ENCODE results near the gene CPNE6. TPM values are rescaled to one million over a fixed set of nuclear protein-coding genes. Genes with fewer than 3 reads are reported as not detected.

CPNE6 gene
- polyA plus RNA-seq, 2 of the 4 experiments (the other 2 are of a cell fraction), result not detected

DNA sequence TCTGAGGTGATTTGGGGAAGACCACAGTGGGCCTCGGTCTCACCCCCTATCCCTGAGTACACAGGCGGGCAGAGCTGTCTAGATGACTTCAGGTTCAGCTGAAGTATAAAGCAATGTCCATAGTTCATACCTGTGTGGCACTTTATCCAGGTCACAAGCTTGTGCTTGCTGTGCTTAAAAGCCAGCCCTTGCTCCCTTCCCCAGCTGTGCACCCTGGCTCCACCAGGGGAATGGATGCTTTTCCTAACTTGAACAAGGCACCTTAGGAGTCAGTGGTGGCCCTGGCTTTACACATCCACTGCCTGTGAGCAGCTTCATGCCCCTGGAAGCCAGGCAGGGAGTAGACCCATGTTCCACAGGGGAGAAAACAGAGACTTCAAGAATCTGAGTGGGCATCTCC is 14.1 kb upstream of the CPNE6 start:
- H3K4me3 ChIP-seq, result no peak overlapping the region
- peaks cover 5% of the 10 kb centered on the region; the same call in 1 of the 3 replicates for H3K4me1 ChIP-seq
- H3K4me2 ChIP-seq, result no peak overlapping the region
- POLR2A ChIA-PET, result interaction anchor here (1.9 to 2.0 kb wide), 3 partner anchors 24 to 51 kb away, joined by 6 to 14 read pairs (median 13); partner anchors contain the start of gene PCK2
- no peaks in the 10 kb centered on the region for H3K9me3 ChIP-seq
- H3K27ac ChIP-seq, result no peak overlapping the region
- ATAC-seq (no peak), FAIRE-seq (no peak), DNase-seq (ENCODE audit: low read depth in 1 of 2, low spot score in 1 of 2) (no peak)
- TF ChIP-seq, protein P1, sequence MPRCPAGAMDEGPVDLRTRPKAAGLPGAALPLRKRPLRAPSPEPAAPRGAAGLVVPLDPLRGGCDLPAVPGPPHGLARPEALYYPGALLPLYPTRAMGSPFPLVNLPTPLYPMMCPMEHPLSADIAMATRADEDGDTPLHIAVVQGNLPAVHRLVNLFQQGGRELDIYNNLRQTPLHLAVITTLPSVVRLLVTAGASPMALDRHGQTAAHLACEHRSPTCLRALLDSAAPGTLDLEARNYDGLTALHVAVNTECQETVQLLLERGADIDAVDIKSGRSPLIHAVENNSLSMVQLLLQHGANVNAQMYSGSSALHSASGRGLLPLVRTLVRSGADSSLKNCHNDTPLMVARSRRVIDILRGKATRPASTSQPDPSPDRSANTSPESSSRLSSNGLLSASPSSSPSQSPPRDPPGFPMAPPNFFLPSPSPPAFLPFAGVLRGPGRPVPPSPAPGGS (IDR thresholded peaks at IDR 0.05), result no peak
- TF ChIP-seq NR3C1 (IDR thresholded peaks at IDR 0.05) (no peak), MAFK (IDR thresholded peaks at IDR 0.05; ENCODE audit: partially characterized antibody) (no peak), EHF (CRISPR knock-in tag; IDR thresholded peaks at IDR 0.05) (no peak), POLR2A (IDR thresholded peaks at IDR 0.05; ENCODE audit: low read length) (no peak), KDM1A (IDR thresholded peaks at IDR 0.05; ENCODE audit: low read depth) (no peak), TP53 (CRISPR knock-in tag; IDR thresholded peaks at IDR 0.05) (no peak), NFE2L2 (conservative IDR thresholded peaks at IDR 0.05; ENCODE audit: low read length) (no peak), HOXB13 (CRISPR knock-in tag; IDR thresholded peaks at IDR 0.05; ENCODE audit: low read depth) (no peak), NPAS2 (CRISPR knock-in tag; IDR thresholded peaks at IDR 0.05; ENCODE audit: borderline replicate concordance) (no peak), CBX2 (IDR thresholded peaks at IDR 0.05; ENCODE audit: borderline replicate concordance, low read depth) (no peak), ZNF302 (CRISPR knock-in tag; IDR thresholded peaks at IDR 0.05) (no peak), ZSCAN20 (CRISPR knock-in tag; IDR thresholded peaks at IDR 0.05) (no peak), HMGXB4 (CRISPR knock-in tag; IDR thresholded peaks at IDR 0.05; ENCODE audit: borderline replicate concordance) (no peak), PHF8 (IDR thresholded peaks at IDR 0.05; ENCODE audit: borderline replicate concordance, low read depth) (no peak)
- CTCF ChIA-PET, result interaction anchor here (1.0 to 15.8 kb wide), 19 partner anchors 11 to 478 kb away, joined by 3 to 405 read pairs (median 7); partner anchors contain the start of genes CPNE6, DCAF11, DHRS4L2 and IRF9
- 23% methylated on average over 2 of the region's 2 CpGs for WGBS (ENCODE audit: missing lambda C conversion rate)

GRCh38 chr14:24057867-24058259 is 13.5 kb upstream of the CPNE6 start:
- no peaks in the 10 kb centered on the region for H3K9me3 ChIP-seq
- POLR2A ChIA-PET, result interaction anchor here (1.2 to 2.0 kb wide), 5 partner anchors 23 to 57 kb away, joined by 4 to 14 read pairs (median 11); partner anchors contain the start of genes DCAF11, NRL and PCK2
- FAIRE-seq (no peak), ATAC-seq (peak; percentile 6 to 38; a peak in 4 of 6 replicates), DNase-seq (ENCODE audit: low read depth in 1 of 2, low spot score in 1 of 2) (no peak)
- WGBS (ENCODE audit: missing lambda C conversion rate), result 40% methylated on average over 4 of the region's 14 CpGs
- H3K4me3 ChIP-seq, result no peak overlapping the region
- H3K4me1 ChIP-seq, result peaks cover 1% of the 10 kb centered on the region; the same call in 1 of the 3 replicates
- CTCF ChIA-PET, result interaction anchor here (0.5 to 15.8 kb wide), 28 partner anchors 11 to 940 kb away, joined by 3 to 405 read pairs (median 5); partner anchors contain the start of genes CPNE6, DCAF11, DHRS4L2 and IPO4
- TF ChIP-seq PHF8 (IDR thresholded peaks at IDR 0.05; ENCODE audit: borderline replicate concordance, low read depth) (no peak), FOSL2 (IDR thresholded peaks at IDR 0.05) (no peak), FOSL2 (CRISPR knock-in tag; IDR thresholded peaks at IDR 0.05) (no peak), HDAC2 (IDR thresholded peaks at IDR 0.05) (no peak), HES2 (IDR thresholded peaks at IDR 0.05) (no peak), HOXA7 (CRISPR knock-in tag; IDR thresholded peaks at IDR 0.05) (no peak), ZNF302 (CRISPR knock-in tag; IDR thresholded peaks at IDR 0.05) (no peak), NFE2L2 (conservative IDR thresholded peaks at IDR 0.05; ENCODE audit: low read length) (no peak), FOXS1 (CRISPR knock-in tag; IDR thresholded peaks at IDR 0.05) (no peak), ESRRA (IDR thresholded peaks at IDR 0.05; ENCODE audit: borderline replicate concordance, low read length) (no peak), HMGXB4 (CRISPR knock-in tag; IDR thresholded peaks at IDR 0.05; ENCODE audit: borderline replicate concordance) (no peak)
- TF ChIP-seq, protein P2, sequence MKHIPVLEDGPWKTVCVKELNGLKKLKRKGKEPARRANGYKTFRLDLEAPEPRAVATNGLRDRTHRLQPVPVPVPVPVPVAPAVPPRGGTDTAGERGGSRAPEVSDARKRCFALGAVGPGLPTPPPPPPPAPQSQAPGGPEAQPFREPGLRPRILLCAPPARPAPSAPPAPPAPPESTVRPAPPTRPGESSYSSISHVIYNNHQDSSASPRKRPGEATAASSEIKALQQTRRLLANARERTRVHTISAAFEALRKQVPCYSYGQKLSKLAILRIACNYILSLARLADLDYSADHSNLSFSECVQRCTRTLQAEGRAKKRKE (CRISPR knock-in tag; IDR thresholded peaks at IDR 0.05; ENCODE audit: low read depth), result no peak
- H3K27ac ChIP-seq, result no peak overlapping the region
- no peak overlapping the region for H3K4me2 ChIP-seq

Measured in A549 (cell line).